ENCODE data around the gene TTC7B.
"Not testable (repeated sequence)": the region's sequence is repeated elsewhere in the genome, so short reads cannot be mapped to it uniquely, and the experiment has no call there.

TTC7B gene

DNA sequence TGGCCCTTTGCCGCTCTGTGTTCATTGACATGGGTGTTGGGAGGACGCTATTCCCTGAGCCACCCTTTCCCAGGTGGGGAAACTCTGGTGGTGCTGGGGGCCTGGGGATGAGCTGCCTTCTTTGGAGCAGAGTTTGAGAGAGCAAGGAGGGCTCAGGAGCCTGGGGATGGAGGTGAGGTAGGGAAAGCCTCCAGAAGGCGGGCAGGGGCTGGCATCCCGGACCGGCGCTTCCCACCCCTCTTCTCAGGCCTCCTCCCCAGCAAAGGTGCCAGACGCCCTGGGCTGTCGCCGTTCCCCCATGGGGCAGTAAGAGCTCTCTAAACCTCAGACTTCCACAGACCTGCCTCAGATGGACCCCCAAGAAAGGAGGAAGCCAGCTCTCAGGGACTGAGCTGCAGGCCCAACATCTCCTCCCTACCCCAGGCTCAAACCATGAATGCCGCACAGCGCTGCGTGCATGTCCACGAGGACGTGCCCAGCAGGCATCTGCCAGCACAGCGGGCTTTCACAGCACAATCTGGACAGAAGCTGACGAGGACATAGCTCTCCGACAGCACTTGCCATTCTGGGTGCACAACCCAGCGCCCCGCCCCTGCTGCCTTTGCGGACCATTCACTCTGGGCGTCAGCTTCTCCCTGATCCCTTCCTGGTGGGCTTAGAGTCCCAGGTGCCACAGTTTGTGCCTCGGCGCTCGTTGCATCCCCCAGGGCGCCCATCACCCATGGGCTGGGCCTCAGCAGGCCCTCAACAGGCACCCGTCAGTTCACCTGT, 14.9 kb upstream of the TTC7B start:
- DNase-seq = no peak

DNA sequence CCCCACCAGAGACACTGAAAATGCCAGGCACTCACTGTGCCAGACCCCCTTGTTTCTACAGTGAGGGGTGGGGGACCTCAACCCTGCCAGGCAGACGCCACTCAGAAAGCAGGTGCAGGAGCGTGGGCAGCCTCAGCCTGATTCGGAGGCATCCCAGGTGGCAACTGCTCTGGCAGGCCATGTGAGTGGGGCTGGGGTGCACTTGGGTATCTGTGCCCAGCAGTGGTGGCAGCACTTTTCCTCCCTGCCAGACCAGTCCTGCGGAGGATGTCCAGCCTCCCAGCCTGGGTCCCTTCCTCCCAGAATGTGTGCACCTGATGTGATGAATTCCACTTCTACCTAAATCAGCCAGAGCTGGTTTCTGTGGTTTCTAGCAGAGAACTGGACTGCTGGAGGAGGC, 13.4 kb upstream of the TTC7B start:
- DNase-seq = no peak

DNA sequence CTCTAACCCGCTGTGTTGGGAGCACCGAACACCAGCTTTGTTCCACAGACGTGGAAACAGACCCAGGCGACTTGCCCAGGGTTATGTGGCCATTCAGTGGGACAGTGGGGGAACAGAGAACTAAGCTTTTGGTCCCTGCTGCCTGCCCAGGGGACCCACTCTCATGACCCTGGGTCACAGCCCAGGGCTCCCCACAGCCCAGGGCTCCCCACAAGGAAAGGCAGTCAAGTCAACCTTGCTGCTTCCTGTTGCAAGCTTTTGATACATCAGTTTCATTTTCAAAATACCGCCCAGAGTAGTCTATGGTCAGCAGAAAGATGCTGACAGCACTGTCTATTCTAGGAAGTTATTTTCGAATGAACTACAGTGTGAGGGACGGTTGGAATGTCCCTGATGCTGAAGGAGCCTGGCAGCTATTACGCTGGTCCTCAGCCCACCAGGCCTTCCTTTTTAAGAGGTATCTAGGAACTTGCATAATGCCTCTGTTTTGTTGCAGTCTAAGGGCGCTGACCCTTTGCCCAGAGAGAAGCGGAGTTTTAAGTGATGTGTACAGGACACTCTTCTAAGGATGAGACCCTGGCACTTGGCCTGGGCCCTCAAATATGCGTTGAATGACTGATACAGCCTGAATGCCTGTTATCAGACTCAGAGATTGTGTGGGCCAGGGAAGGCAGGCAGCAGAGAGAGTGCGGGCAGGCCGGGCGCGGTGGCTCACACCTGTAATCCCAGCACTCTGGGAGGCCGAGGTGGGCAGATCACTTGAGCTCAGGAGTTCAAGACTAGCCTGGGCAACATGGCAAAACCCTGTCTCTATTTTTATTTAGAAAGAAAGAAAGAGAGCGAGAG, 12.6 kb upstream of the TTC7B start:
- no peak for DNase-seq

DNA sequence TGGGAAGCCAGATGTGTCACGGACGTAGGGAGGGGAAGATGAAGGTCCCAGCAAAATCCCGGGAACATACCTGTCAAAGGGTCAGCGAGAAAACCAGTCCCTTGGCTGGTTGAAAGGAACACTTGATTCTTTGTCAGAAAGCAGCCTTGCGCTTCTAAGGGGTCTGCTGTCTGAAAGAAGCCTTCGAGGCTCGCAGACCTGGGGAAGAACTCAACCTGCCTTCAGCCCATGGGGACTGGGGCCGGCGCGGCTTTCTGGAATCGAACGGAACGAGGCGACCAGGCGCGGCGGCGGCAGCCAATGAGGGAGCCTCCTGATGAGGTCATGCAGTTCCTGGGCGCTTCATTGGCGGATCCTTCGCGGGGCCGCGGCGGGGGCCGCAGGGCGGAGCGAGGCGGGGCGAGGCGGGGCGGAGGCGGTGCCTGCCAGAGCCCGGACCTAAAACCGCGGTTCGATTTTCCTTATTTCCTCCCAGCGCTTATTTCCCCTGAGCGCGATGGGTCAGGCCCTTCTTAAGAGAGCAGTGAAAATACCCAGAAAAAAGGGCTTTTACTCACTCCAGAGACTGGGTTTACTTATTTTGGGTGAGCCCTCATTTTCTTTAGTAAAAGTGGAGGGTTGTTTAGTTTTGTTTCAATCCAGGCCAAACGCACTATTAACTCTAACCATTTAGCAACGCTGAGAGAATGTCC, 11.8 kb upstream of the TTC7B start:
- DNase-seq = peak; percentile 91

DNA sequence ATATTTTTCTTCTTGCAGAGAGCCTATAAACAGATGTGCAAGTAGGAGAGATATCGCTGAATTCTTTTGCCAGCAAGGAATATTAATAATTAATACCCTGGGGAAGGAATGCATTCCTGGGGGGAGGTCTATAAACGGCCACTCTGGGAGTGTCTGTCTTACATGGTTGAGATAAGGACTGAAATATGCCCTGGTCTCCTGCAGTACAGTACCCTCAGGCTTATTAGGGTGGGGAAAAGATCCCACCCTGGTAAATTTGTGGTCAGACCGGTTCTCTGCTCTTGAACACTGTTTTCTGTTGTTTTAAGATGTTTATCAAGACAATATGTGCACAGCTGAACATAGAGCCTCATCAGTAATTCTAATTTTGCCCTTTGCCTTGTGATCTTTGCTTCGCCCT, 7.3 kb upstream of the TTC7B start:
- DNase-seq = not testable (repeated sequence)

DNA sequence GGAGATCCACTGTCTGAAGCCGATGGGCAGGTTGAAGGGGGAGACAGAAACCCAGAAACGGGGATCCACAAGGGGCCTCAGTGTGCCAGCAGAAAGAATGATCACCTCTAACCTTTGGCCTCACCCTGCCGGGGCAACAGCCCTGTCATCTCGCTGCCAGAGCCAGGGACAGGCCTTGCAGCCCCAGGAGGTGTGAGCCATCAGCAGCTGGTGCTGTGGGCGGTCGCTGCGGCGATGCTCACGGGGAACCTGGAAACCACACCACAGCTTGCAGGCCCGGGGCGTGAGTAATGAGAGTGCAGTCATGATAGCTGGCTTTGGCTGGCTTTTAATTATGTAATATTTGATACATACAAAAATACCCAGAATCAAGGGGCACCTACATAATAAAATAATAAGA, 4.7 kb upstream of the TTC7B start:
- peak; percentile 79 for DNase-seq

DNA sequence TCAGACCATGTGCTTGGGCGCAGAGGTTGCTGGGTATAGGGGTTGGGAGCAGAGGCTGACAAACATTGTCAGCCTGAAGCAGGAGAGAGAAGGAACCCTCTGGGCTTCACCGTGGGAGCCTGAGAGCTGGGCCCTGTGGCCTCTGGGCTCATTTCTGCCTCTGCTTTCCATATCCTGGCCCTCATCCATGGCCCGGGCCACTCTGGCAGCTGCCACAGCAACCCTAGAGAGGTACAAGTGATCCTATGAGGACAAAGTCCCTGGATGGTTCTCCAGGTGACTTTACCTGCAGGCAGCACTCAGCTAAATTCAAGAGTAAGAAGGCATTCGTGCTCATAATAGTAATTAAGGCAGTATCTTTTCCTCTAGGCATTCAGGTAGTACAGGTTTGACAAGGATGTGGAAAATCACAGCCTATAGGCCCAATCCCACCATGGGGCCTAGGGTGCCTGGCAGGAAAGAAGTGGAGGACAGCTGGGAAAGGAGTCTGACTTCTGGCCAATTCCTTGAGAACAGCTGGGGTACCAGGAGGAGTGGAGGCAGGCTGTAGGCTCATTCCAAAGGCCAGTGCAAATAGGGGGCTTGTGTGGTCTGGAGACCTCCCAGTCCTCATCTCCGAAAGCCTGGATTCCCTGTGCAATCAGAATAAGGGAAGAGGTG, 3.6 kb upstream of the TTC7B start:
- DNase-seq = no peak

DNA sequence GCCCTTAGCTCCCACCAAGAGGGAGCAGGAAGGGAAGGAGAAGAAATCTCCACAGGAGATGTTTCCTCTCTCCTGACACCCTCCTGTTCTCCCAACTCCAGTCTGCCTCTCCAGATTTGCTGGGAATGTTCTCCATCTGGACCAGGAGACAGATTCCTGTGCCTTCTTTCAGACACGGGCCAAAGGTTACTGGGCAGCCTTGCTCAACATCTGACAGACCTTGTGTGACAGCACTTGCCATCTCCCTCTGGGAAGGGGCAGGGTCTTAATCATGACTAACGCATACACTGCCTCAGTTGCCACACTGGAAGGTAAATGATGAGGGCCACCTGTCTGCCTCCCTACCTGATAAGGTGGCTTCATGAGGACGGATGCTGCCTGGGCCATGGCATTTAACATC, 2.5 kb upstream of the TTC7B start:
- no peak for DNase-seq

DNA sequence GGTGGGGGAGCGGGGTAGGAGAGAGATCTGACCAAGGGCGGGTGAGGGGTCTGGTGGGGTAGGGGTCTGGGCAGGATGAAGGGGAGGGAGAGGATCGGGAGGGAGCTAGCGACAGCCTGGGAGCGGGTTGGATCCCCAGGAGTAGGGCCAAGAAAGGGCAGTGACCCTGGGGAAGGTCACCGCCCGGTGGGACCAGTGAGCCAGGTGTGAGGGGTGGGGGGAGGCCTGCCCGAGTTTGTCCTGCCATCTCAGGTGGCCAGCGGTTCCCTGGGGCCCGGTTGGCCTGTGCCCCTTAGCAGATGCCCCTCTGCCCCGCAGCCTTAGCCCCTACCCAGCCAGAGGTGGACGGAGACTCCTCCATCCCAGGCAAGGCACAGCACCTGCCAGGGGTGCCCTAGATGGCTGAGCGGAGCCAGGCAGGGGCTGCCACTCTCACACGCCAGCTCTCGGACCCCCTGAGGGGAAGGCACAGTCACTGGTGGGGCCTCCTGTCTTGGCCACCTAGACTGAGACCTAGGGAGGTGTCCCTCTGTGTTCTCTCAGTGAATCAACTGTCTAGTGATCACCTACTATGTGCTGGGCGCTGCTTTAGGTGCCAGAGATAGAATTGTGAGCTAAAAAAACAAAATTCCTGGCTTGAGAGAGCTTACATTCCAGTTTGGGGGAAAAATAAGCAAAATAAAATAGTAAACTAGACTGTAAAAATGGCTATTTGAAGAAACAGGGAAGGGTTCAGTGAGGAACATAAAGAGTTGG, 629 bp upstream of the TTC7B start:
- DNase-seq = no peak

DNA sequence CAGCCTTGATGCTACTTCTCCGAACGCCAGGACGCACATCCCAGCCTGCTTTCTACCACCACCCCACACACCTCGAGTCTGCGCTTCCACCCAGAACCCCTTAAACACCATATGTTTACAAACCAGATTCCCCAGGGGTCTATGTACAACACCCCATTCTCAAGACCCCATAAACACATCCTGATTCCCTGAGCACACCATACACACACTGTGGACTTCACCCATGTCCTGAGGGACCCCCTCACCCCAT, 733 bp downstream of the TTC7B start:
- DNase-seq = no peak

DNA sequence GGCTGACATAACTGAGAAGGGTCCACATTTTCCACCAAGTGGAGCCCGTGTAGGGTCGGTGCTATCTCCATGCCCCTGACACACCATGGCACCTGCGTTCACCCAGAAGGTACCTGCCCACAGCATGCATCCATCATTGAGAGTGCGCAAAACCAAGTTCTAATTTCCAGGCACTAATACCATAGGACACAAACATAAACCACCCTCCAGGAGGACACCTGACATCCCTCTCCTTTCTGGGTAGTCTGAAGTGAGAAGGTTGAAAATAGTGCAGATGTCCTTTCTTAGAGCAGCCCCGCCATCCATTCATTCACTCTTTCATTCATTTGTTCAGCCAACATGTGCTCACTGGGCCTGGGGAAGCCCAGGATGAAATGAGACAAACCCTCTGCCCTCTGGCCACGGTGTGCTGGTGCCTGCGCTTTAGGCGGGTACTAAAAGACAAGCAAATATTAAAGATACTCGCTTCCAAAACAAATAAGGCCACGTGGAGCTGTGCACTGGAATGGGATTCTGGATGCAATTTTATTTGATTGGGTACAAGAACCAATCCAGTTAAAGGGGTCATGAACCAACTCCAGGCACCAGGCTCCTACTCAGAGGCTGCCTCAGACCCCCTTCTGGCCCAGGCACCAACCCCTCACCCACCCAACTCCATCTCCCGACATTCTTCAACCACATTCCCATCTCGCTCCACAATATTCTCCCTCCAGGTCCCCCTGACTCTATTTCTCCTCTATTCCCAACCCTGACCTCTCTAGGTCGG, 1.2 kb downstream of the TTC7B start:
- no peak for DNase-seq

DNA sequence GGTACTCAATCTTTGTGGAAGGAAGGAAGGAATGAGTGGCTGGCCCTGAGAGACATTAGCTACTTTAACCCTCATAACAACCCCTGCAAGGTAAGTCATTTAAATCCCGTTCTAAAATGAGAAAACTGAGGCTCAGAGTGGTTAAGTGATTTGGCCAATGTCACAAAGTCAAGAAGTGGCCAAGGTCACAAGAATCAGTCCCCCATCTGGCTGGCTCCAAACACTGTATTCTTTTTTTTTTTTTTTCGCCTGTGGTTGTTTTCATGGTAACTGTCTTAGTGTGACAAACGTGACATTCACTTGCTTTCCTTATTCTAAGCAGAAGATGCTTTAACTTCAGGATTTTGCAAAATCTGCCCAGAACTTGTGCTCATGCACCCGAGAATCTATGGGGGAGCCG, 2.8 kb downstream of the TTC7B start:
- no peak for DNase-seq

DNA sequence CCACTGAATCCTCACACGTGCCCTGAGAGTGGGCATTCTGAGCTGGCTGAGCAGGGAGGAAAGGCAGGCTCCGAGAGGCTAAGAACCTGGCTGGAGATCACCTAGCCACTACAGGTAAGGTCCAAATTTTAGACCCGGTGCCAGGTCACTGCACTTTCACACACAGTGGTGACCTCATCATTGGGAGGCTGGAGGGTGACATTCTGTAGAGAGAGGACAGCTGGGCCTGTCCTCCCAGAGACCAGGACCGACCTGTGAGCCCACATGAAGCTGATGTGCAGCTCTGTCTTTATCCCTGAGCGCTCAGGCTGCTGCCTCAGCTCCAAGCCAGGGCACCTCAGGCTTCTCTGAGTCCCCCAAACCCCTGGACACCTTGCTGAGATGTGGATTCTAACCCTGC, 4.1 kb downstream of the TTC7B start:
- DNase-seq = no peak

DNA sequence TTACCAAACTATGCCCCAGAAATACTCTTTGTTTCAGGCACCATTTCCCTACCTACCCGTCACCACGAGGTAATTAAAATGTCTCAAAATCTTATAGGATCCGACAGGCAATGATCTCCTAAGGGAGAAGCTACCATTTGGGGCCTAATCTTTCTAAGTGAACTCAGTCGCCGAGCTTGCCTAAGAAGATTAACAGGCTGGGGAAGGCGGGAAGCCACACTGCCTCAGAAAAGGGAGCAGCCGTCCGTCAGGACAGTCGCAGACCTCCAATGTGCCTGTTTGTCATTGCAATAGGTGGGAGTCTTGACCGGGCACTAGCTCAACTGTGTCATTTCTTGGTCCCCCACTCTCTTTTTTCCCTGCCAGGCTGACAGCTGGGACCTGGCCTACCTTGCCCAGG, 4.6 kb downstream of the TTC7B start:
- DNase-seq = no peak

DNA sequence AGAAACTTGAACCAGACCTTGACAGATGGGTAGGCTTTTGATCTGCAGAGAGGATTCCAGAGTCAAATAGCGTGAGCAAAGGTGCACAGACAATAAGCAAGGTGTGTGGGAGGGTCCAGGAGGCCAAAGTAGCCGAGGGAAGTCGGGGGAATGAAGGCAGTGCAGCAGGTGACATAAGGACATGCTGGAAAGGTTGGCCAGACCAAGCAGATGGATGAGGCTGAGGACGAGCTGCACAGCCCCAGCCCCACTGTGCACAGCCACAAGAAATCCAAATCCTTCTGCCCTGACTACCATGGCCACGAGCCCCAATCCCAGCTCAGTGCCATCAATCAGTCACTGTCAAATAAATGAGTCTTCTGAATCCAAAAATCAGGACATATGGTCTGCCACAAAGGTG, 5.4 kb downstream of the TTC7B start:
- peak; percentile 87 for DNase-seq

DNA sequence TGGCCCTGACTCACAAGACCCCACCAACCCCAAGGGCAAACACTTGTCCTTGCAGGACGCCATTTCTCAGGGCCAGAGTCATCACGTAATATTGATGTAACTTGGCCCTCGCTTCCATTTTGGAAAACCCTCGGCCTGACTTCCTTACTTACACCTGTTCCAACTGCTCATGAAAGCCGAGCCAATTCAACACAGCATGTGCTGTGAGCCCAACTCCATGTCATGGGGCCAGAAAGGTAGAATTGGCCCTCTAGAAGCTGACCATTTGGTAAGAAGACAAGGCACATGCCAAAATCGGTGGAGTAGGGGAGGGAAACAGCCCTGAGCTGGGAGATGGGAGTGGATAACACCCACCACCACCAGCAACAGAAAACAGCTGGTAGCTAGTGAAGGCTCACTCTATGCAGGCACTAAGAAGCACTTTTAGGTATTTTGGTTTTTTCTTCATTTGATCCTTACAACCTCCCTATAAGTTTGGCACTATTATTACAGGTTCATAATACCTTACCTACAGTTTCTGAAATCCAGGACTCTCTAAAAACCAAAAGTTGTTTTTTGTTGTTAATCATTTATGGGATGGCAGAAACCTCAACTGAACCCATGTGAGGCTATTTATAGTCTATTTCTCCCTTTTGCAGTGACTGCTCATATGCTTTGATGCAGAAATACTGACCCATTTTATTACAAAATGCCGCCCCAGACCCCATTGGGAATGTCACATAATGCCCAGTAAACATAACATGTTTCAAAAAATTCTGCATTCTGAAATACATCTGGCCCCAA, 6.5 kb downstream of the TTC7B start:
- no peak for DNase-seq

DNA sequence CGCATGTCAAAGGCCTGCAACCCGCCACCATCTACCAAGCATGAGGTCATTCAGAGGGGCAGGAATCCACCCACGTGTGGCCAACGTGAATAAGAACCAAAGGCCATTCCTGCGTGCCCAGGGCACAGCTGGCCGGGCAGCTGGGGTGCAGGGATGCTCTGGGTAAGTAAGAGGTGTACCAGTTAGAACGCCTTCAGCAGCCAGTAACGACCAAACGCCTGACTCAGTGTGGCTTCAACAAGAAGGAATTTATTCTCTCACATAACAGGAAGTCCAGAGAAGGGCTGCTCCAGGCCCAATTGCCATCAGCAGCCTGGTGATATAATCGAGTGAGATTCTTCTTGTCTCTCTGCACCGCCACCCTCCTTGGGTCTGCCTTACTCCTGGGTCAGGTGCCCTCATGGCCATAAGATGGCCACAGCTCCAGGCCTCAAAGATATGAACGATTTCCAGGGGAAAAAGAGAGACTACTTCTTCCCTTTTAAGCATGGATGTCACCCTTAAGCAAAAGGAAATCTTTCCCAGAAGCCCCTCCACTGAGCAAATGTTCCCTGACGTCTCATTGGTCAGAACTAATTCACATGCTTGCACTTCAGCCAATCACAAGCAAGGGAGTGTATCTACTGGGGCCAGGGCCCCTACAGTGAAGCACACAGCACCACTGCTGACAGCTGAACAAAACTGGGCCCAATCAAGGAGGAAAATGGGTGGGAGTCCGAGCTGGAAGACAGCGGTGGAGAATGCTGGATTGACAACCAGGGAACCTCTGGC, 7.3 kb downstream of the TTC7B start:
- no peak for DNase-seq

DNA sequence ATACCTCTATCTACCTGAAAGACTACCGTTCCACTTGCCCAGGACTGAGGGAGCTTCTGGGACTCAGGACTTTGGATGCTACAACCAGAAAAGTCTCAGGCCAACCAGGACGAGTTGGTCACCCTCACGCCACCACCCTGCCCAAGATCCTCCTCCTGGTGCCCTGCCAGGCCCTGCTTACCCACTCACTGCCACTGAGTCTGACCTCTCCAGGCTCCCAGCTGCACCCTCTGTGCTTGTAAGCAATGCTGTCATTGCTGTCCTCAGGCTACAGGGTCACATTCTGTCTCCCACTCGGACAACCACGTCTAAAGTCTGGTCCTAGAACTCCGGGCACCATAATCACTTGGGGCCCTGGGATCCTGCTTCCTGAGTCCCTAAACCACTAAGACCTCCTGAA, 9.2 kb downstream of the TTC7B start:
- no peak for DNase-seq

DNA sequence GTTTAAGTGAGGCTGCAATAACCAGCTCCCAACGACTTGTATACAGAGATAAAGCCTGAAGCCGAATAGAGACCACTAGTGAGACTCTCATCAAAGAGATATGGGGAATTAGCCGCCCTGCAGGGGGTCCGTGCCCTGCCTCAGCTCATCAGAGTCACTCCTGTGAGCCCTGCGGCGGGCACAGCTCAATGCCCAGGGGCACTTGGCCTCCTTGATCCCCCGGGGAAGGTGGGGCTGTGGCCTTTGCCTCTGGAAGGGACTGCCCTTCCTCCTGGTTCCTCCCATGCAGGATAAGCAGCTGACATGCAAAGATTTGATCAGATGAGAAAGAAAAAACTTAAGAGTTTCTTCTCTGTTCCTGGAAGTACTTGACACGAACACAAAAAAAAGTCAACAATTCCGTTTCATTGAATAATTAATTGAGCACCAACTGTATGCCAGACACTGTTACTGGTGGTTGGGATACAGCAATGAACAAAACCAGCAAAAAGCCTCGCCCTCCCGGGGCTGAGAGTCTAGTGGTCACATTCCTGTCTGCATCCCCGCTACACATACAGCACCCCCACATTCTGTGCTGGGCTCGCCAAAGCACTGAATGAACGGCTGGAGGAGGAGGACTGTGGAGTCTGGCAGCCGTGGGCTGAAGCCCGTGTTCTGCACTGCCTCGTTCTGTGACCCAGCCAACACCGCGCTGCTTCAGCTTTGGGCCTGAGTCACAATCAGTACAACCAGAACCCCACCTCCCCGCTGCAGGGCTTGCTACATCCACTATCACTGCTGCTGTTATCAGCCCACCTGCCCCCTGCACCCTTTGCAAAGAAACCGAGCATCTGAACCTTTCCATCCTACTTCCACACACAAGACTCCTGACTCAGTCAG, 10.3 kb downstream of the TTC7B start:
- no peak for DNase-seq

DNA sequence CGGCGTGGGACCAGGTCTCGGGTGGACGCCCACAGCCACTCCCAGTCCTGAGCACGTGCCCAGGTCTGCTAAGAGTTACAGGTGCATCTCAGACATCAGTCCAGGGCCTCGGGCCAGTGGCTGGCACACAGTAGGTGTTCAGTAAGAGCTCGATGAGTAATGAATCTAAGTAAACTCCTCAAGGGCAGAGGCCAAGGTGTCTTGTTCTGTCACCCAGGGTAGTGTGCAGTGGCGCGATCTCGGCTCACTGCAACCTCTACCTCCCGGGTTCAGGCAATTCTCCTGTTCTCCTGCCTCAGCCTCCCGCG, 11.2 kb downstream of the TTC7B start:
- DNase-seq = no peak
